Left lobe of liver (tissue), 2 donors: ENCODE results near the gene ZNF532. TPM values are rescaled to one million over a fixed set of nuclear protein-coding genes. Genes with fewer than 3 reads are reported as not detected.
A peak's percentile ranks its signal among the peaks of the same experiment; 100 is the strongest.
"Not testable (repeated sequence)": the region's sequence is repeated elsewhere in the genome, so short reads cannot be mapped to it uniquely, and the experiment has no call there.

Source experiments
- ATAC-seq: fragments of 200-7000 bp; cut with Tn5 transposase; one replicate; pipeline ENCODE4 v1.9.1; 2020; ENCODE audit warnings: mild to moderate bottlenecking, moderate library complexity
- DNase-seq: peaks from one replicate; pipeline ENCODE4 v3.0.0-alpha.2; 2020; ENCODE audit warnings: low spot score
- total RNA-seq: library from RNA; stranded (reverse); gene quantifications from one replicate; pipeline ENCODE4 v1.2.1, GENCODE V29; 2021
- donor health status: DM: no; HTN: no; CAD: no; lungs with moderate emphysema.
- donor health status: DM: no; HTN: yes; CAD: no.

Gene ZNF532, protein sequence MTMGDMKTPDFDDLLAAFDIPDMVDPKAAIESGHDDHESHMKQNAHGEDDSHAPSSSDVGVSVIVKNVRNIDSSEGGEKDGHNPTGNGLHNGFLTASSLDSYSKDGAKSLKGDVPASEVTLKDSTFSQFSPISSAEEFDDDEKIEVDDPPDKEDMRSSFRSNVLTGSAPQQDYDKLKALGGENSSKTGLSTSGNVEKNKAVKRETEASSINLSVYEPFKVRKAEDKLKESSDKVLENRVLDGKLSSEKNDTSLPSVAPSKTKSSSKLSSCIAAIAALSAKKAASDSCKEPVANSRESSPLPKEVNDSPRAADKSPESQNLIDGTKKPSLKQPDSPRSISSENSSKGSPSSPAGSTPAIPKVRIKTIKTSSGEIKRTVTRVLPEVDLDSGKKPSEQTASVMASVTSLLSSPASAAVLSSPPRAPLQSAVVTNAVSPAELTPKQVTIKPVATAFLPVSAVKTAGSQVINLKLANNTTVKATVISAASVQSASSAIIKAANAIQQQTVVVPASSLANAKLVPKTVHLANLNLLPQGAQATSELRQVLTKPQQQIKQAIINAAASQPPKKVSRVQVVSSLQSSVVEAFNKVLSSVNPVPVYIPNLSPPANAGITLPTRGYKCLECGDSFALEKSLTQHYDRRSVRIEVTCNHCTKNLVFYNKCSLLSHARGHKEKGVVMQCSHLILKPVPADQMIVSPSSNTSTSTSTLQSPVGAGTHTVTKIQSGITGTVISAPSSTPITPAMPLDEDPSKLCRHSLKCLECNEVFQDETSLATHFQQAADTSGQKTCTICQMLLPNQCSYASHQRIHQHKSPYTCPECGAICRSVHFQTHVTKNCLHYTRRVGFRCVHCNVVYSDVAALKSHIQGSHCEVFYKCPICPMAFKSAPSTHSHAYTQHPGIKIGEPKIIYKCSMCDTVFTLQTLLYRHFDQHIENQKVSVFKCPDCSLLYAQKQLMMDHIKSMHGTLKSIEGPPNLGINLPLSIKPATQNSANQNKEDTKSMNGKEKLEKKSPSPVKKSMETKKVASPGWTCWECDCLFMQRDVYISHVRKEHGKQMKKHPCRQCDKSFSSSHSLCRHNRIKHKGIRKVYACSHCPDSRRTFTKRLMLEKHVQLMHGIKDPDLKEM (N-terminal part only)
- total RNA-seq = 3.7 TPM

DNA sequence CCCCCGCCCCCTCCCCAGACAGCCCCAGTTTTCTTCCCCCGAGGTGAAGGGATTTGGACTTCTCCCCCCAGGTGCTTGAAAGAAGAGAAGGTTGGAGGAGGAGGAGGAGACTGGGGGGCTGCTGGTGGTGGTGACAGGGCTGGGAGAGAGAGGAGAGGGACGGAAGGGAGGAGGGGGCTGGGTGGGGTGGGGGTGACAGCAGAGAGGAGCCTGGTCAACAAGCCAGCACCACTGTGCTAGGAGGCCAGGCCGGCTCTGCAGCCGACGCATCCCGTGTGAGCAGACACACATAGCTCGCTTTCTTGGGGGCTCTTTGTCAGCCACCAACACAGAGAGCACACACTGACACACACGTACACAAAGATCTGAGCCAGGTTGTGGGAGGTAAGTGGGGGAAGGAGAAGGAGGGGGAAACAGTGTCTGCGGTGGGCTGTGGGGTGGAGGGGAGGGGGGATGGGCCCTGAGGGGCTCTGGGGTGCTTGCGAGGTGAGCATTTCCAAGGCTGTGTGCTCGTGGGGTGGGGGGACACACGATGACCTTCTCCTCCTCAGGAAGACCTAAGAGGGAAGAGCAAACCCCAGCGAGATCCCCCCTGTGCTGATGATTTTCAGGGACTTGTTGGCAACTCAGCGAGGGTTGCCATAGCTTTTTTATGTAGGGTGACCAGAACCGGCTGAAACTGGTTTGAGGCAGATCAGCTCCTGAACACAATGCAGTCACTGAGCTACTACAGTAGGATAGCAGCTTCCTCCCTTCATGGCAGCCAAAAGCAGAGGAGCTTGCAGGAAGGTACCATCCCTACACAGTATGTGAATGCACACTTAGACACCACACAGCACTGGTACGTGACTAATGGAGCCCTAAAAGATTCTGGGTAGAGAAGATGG lies at the start of gene ZNF532:
ZNF532 (plus strand) TSS at position 732 of the 887 bp plus-strand sequence. CDS start 53,411 bp downstream, outside the sequence.
- DNase-seq = no peak
- peak; percentile 39 for ATAC-seq

DNA sequence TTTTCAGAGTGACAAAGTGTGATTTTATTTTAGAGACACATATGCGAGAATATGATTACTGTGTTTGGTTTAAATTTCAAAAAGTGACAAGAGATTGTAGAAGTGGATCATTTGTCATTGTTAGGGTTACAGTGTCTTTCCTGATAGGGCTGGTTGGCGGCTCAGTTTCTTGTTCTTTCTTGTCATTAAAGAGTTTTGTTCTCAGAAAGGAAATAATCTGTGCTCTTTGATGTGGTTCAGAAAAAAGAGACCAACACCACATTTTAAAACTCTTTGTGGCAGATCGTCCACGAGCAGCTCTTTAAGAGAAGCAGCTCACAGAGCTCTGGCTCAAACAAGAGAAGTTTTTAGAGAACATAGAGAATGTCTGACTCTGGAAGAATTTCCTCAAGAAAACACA lies 45.6 kb upstream of the ZNF532 start:
- DNase-seq (no peak), ATAC-seq (no peak)

DNA sequence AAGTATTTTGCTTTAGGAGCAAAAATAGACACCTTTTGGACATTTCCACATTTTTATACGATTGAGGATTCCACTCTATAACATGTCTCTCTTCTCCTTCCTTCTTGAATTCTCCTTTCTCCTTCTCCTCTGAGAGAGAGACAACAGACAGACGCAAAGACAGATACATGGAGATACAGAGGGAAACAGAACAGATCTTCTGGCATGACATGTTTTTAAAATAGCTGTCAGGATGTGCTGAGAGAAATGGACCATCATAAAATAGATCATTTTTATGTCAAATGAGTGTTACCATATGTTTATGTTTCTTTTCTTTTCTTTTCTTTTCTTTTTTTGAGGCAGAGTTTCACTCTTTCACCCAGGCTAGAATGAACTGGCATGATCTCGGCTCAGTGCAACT lies 44.4 kb upstream of the ZNF532 start:
- ATAC-seq (no peak), DNase-seq (no peak)

DNA sequence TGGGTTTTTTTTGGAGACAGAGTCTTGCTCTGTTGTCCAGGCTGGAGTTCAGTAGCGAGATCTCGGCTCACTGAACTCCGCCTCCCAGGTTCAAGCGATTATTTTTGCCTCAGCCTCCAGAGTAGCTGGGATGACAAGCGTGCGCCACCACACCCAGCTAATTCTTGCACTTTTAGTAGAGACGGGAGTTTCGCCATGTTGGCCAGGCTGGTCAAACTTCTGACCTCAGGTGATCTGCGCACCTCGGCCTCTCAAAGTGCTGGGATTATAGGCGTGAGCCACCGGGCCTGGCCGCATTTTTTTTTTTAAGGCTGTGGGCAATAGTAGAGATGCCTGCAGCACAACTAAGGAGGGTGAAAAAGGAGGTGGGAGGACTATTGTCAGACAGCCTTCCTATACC lies 41.7 kb upstream of the ZNF532 start:
- DNase-seq (no peak), ATAC-seq (no peak)

DNA sequence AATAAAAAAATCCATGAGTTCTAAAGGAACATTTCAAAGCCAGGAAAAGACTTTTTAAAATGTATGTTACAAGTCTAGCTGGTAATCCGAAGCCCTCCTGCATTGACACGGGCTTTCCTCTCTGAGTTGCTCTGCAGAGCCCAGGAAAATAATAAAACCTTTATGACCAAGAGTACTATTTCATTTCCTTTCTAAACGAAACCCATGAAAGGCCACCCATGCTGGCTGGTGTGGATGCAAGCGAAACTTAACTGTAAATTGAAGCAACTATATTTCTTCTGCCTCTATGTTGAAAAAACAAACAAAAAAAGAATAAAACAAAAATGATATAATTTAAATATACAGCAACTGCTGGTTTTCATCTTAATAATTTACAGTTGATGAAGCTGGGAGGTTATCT lies 41.3 kb upstream of the ZNF532 start:
- ATAC-seq = no peak
- DNase-seq = no peak

DNA sequence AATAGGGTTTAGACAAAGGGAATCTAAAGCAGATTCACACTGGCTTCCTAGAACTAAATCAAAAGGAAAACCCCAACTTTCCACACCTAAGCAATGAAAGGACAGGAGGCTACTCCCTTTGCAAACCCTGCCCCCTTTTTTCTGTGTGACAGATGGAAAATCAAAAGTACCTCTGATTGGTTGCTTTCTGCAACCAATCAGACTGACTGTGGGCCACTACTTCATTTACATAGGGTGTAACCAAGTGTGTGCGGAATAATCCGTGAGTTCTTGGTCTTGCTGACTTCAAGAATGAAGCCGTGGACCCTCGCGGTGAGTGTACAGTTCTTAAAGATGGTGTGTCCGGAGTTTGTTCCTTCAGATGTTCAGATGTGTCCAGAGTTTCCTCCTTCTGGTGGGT lies 37.8 kb upstream of the ZNF532 start:
- DNase-seq, ATAC-seq: not testable (repeated sequence)

DNA sequence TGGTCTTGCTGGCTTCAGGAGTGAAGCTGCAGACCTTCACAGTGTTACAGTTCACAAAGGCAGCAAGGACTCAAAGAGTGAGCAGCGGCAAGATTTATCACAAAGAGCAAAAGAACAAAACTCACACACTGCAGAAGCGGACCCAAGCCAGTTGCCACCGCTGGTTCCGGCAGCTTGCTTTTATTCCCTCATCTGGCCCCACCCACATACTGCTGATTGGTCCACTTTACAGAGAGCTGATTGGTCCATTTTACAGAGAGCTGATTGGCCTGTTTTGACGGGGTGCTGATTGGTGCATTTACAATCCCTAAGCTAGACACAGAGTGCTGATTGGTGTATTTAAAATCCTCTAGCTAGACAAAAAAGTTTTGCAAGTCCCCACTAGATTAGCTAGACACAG lies 37.2 kb upstream of the ZNF532 start:
- no peak for ATAC-seq

DNA sequence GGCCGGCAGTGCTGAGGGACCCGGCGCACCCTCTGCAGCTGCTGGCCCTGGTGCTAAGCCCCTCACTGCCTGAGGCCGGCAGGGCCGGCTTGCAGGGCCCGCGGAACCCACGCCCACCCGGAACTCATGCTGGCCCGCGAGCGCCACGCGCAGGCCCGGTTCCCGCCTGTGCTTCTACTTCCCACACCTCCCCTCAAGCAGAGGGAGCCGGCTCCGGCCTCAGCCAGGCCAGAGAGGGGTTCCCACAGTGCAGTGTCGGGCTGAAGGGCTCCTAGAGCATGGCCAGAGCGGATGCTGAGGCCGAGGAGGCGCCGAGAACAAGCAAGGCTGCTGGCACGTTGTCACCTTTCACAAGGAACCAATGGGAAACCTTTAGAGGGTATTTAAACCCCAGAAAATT lies 36.8 kb upstream of the ZNF532 start:
- DNase-seq = no peak

More for the DNA sequence above, 37.2 kb upstream of the ZNF532 start:
- DNase-seq = no peak

DNA sequence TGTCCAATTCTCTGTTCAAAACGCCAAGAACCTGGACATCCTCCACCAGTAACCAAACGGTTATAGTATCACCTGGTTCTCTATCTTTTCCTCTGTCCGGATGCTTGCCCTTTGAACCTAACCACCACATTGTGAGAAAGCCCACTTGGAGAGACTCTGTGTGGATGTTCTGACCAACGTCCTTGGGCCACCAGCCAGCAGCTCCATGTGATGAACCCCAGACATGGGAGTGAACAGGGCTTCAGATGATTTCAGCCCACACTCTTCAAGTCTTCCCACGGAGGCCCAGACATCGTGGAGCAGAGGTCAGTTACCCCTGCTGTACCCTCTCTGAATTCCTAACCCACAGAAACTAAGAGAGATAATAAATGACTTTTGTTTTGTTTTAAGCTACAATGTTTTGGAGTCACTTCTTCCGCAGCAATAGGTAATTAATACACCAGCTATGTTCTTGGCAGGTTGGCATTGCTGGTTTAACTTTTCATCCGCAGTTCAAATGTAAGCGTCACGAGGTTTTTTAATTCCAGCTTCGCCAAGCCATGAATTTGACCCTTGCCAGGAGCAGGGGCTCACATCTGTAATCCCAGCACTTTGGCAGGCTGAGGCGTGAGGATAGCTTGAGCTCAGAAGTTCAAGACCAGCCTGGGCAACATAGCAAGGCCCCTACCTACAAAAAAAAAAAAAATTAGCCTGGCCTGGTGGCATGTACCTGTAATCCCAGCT lies 36.1 kb upstream of the ZNF532 start:
- no peak for DNase-seq
- ATAC-seq = no peak

More for the DNA sequence above, 36.8 kb upstream of the ZNF532 start:
- ATAC-seq = no peak

DNA sequence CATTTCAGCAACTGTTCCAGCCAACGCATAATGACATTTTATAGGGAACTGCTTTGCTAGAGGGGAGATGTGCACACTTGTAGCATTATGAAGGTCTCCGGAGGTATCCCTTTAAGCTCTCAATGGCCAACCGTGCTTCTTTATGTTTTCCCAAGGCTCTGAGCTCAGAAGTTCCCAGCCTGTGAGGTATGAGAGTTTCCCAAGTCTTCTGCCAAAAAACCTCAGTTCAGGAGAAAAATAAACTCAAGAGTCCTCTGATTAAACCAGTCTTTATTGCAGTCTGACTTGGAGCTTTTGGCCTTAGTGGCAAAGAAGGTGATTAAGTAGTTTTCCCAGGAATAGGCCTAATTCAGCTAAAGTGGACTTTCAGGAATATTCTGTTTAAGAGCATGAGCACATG lies 35.4 kb upstream of the ZNF532 start:
- no peak for ATAC-seq
- DNase-seq = no peak

DNA sequence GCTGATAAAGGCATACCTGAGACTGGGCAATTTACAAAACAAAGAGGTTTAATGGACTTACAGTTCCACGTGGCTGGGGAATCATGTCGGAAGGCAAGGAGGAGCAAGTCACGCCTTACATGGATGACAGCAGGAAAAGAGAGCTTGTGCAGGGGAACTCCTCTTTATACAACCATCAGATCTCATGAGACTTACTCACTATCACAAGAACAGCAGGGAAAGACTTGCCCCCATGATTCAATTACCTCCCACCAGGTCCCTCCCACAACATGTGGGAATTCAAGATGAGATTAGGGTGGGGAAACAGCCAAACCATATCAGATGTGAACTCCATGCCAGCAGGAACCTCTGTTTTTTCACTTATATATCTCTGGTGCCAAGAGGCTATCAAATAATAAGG lies 34.8 kb upstream of the ZNF532 start:
- not testable (repeated sequence) for DNase-seq

DNA sequence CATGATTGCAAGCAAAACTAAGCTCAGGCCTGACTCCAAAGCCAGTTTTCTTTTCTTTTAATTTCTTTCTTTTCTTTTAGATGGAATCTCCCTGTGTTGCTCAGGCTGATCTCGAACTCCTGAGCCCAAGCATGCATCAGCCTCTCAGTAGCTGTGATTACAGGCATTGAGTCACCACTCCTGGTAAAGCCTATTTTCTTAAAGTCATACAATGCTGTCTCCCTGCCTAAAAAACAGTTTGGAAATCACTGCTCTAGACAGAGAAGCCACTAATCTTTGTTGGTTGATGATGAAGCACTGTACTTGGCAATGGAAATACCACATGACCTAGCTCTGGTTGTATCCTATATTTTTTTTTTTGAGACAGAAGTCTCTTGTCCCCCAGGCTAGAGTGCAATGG lies 33.1 kb upstream of the ZNF532 start:
- DNase-seq (no peak), ATAC-seq (no peak)

More for the DNA sequence above, 34.8 kb upstream of the ZNF532 start:
- not testable (repeated sequence) for ATAC-seq

DNA sequence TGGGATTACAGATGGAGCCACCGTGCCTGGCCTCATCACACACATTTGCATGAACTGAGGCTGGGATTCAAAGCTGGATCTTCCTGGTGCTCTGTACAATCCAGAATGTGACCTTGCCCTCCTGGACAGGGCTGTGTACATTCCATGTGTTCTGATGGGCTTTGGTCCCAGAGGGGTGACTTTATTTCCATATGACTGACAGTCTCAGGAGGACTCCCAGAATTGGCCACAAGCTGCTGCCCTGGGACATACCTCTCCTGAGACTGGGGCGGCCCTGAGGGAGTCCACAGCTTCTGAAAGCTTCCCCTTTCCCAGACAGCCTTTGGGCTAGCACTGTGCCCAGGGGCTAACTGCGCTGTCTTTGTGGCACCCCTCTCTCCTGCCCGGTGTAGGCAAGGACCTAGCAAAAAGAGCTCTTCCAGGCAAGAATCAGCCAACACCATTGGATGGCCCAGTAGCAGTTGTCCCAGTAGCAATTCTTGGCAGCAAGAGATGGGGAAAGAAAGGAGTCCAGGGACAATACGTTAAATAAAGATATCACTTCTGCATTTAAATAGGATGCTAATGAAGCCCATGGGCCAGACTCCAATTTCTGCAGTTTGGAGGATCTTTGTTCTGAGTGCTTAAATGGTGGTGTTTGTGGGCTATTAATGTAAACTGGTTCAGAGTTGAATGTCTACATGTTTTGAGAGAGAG lies 26.4 kb upstream of the ZNF532 start:
- DNase-seq (no peak), ATAC-seq (no peak)

DNA sequence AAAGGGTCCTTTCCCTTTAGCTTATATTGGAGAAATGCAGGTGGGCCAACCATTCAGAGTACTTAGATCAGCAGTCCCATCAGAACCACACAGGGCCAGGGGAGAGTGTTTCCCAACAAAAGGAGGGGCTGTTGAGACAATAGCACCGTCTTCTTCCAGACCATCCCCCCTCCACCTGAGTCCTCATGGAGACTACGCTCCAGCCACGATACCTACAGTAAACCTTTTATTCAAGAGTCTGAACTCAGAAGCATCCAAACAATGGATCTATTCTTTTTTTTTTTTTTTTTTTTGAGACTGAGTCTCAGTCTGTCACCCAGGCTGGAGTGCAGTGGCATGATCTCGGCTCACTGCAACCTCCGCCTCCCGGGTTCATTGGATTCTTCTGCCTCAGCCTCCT lies 25.7 kb upstream of the ZNF532 start:
- DNase-seq = no peak

DNA sequence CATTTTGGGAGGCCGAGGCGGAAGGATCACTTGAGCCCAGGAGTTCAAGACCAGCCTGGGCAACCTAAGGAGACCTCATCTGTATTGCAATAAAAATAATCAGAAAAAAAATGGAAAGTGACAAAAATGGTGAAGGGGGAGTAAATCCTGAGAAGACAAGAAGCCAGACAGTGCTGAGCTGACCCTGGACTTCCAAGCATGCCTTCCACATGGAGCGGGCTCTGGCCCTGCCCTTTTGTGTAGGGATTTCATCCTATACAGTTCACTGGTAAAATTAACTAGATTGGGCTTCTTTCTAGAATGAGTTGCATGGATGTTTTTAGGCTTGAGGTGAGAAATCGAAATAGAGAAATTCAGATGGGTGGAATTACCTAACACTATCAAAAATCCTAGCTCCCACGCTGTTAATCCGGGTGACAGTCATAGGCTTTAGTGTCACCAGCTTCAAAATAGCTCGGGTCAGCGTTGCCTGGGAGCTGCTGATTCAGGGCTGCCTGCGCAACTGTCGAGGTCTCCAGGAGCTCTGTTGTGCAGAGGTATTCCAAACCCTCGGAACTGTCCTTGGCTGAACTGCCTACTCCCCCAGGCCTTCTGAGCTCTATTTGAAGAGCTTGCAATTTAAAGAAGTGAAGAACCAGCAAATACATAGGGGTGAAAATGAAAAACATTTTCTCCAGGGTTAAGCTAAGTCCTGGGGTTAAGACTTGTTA lies 21.5 kb upstream of the ZNF532 start:
- ATAC-seq (no peak), DNase-seq (no peak)

More for the DNA sequence above, 25.7 kb upstream of the ZNF532 start:
- ATAC-seq = no peak

DNA sequence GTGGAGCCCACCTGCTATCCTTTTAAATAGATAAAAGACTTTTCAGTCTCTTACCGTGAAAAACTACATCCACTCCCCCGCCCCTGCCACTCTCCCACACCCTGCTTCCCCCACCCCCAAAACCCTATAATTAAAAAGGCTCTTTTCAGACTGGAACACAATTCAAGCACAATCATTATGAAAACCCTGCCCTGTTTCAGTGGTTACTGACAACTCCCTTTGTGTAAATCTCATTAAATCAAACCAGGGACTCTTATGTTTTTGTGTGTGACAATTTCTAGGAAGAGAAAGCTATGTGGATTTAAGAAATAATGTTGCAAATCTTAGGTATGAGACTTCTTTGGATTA lies 21.0 kb upstream of the ZNF532 start:
- ATAC-seq (no peak), DNase-seq (no peak)

DNA sequence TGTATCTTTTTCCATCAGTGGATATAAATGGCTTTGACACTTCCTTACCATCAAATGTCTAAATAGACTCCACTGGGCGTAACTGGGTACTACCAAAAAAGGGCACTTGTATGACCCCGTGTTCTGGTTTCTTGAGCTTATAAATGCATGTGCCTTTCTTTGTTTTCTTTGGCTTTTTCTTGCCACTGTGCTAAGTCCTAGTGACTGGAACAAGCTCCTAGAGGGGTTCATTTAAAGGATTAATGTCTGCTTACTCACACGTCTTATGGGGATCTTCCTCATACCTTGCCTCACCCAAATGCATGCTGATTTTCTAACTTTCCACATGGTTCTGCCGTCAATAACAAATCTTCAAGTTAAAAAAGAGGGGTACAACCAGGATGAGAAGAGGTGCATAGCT lies 19.8 kb upstream of the ZNF532 start:
- DNase-seq (no peak), ATAC-seq (no peak)

DNA sequence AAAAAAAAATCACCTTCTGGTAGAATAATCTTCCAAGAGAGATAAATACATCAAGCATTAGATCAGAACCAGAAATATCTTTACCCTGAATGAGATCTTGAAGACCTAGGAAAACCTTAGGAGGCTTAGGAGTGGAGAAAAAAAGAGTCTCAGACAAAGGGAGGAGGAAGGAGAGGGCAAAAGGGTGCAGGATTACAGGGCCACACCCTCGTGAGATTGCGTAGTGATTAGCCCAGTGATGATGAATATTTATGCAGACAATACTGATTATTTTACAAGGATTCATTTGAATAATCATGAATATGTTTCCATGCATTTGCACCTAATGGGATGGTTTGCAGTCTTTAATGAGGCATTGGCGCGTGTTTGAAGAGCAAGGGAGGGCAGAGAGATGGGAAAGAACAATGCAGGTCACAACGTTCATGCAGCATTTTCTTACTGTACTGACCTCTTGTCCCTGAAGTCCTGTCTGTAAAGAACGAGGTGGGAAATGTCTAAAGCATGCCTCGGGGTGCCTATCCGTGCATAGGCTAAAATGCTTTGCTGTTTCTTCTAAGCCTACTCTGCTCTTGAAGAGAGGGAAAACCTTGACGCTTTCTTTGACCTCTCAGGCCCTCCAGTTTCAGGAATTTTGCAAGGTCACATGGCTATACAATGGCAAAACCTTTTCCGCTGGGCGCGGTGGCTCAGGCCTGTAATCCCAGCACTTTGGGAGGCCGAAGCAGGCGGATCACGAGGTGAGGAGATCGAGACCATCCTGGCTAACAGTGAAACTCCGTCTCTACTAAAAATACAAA lies 18.6 kb upstream of the ZNF532 start:
- ATAC-seq (no peak), DNase-seq (no peak)
